SK-N-SH (cell line): Measurements from ENCODE around the gene TPRKB. TPM values are rescaled to one million over a fixed set of nuclear protein-coding genes. Genes with fewer than 3 reads are reported as not detected.
"Not testable (repeated sequence)": the region's sequence is repeated elsewhere in the genome, so short reads cannot be mapped to it uniquely, and the experiment has no call there.

ENCODE experiments used
- CTCF ChIA-PET: fragments of 300-600, 350-600 bp; formaldehyde crosslinking; extraction: SDS; loops from one replicate; lab custom pipeline; 2021; lab: Yijun Ruan, JAX
- POLR2A ChIA-PET: fragments of 350-600 bp; sonication (Branson Sonifier 250); formaldehyde crosslinking; extraction: SDS; loops from one replicate; lab custom pipeline; 2020; ENCODE audit warnings: antibody characterized with exemption, inconsistent platforms; lab: Yijun Ruan, JAX
- DNase-seq: peaks from one replicate; pipeline ENCODE4 v3.0.0; 2012
- H2AFZ ChIP-seq: fragments of 200-600 bp; sonication (generic); 2 replicates; pipeline ENCODE4 v1.8.1; 2016; ENCODE audit warnings: antibody characterized with exemption, mild to moderate bottlenecking, low read depth
- H3F3A ChIP-seq: fragments of 200-600 bp; sonication (generic); replicated peaks from 2 replicates; pipeline ENCODE3; 2016; ENCODE audit warnings: antibody characterized with exemption, mild to moderate bottlenecking; ENCODE audit not compliant: insufficient read depth
- H3K27ac ChIP-seq, 2 experiments: fragments of 200-500 bp in 1 of 2; fragments of 200-600 bp in 1 of 2; sonication (Bioruptor generic) in 1 of 2; sonication (generic), shearing (Covaris generic) in 1 of 2; 2 replicates each; pipeline versions ENCODE4 v1.5.1 to v1.6.1; 2014 to 2016; ENCODE audit warnings: low read depth in 2 of 2, inconsistent platforms in 1 of 2, low read length in 1 of 2, mild to moderate bottlenecking in 1 of 2, mixed read lengths in 1 of 2
- H3K27me3 ChIP-seq: fragments of 200-600 bp; sonication (generic), shearing (Covaris generic); 2 replicates; pipeline ENCODE4 v1.6.1; 2016; ENCODE audit warnings: mixed run types; ENCODE audit not compliant: insufficient read depth
- H3K36me3 ChIP-seq, 2 experiments: fragments of 200-500 bp in 1 of 2; fragments of 200-600 bp in 1 of 2; sonication (Bioruptor generic) in 1 of 2; sonication (generic) in 1 of 2; replicated peaks in 1 of 2; 2 replicates each; pipeline versions ENCODE3 to v1.5.1; 2014 to 2016; ENCODE audit warnings: low read length in 1 of 2, mild to moderate bottlenecking in 1 of 2; ENCODE audit not compliant: insufficient read depth in 2 of 2, control insufficient read depth in 1 of 2
- H3K4me1 ChIP-seq, 2 experiments: fragments of 200-500 bp in 1 of 2; fragments of 200-600 bp in 1 of 2; sonication (Bioruptor generic) in 1 of 2; sonication (generic), shearing (Covaris generic) in 1 of 2; 2 replicates each; pipeline versions ENCODE4 v1.5.1 to v1.6.1; 2014 to 2016; ENCODE audit warnings: low read depth in 1 of 2, low read length in 1 of 2, mixed run types in 1 of 2; ENCODE audit not compliant: insufficient read depth in 2 of 2, control insufficient read depth in 1 of 2
- H3K4me2 ChIP-seq: fragments of 200-600 bp; sonication (generic), shearing (Covaris generic); 2 replicates; pipeline ENCODE4 v1.6.1; 2017; ENCODE audit warnings: mixed run types
- H3K4me3 ChIP-seq, 2 experiments: fragments of 200-500 bp in 1 of 2; fragments of 200-600 bp in 1 of 2; sonication (Bioruptor generic) in 1 of 2; sonication (generic), shearing (Covaris generic) in 1 of 2; 2 replicates each; pipeline versions ENCODE4 v1.5.1 to v1.8.1; 2014 to 2016; ENCODE audit warnings: low read depth in 2 of 2, inconsistent platforms in 1 of 2, low read length in 1 of 2, mild to moderate bottlenecking in 1 of 2, mixed read lengths in 1 of 2, moderate library complexity in 1 of 2
- H3K79me2 ChIP-seq: fragments of 200-600 bp; sonication (generic); 2 replicates; pipeline ENCODE4 v1.8.1; 2017; ENCODE audit warnings: mild to moderate bottlenecking; ENCODE audit not compliant: insufficient read depth
- H3K9ac ChIP-seq: fragments of 200-600 bp; sonication (generic); 2 replicates; pipeline ENCODE4 v1.6.1; 2017; ENCODE audit warnings: mixed run types
- H3K9me2 ChIP-seq: fragments of 200-600 bp; sonication (generic); 2 replicates; pipeline ENCODE4 v1.6.1; 2017; ENCODE audit warnings: mixed run types
- H3K9me3 ChIP-seq: fragments of 200-600 bp; sonication (generic); 2 replicates; pipeline ENCODE4 v1.6.1; 2017; ENCODE audit warnings: mixed run types, mild to moderate bottlenecking, moderate library complexity
- H4K20me1 ChIP-seq: fragments of 200-600 bp; sonication (generic); 2 replicates; pipeline ENCODE4 v1.6.1; 2017; ENCODE audit warnings: mild to moderate bottlenecking, mixed run types; ENCODE audit not compliant: insufficient read depth
- ELF1 ChIP-seq: IDR thresholded peaks from 2 replicates; pipeline ENCODE4 v1.4.0; 2012
- EZH2phosphoT487 ChIP-seq: fragments of 200-600 bp; sonication (generic); IDR thresholded peaks from 2 replicates; pipeline ENCODE4 v1.6.1; 2017; ENCODE audit warnings: low read depth, mixed run types, mild to moderate bottlenecking, antibody characterized with exemption, moderate library complexity, borderline replicate concordance
- FOSL2 ChIP-seq: IDR thresholded peaks from 2 replicates; pipeline ENCODE4 v1.4.0; 2012; ENCODE audit warnings: low read depth, mild to moderate bottlenecking, moderate library complexity, borderline replicate concordance
- GABPA ChIP-seq: IDR thresholded peaks from 2 replicates; pipeline ENCODE4 v1.4.0; 2012; ENCODE audit warnings: low read depth, mild to moderate bottlenecking
- GATA2 ChIP-seq: sonication (generic); formaldehyde crosslinking; IDR thresholded peaks from 2 replicates; pipeline ENCODE4 v1.5.0; 2020; ENCODE audit warnings: mild to moderate bottlenecking, missing genetic modification reagents
- MEF2A ChIP-seq: IDR thresholded peaks from 2 replicates; pipeline ENCODE4 v1.4.0; 2012; ENCODE audit warnings: low read depth, borderline replicate concordance
- NFIC ChIP-seq: IDR thresholded peaks from 2 replicates; pipeline ENCODE4 v1.4.0; 2012; ENCODE audit warnings: borderline replicate concordance
- RAD21 ChIP-seq: IDR thresholded peaks from 2 replicates; pipeline ENCODE4 v1.6.1; 2012; ENCODE audit warnings: mild to moderate bottlenecking, low read length
- RCOR1 ChIP-seq: fragments of 150-350 bp; IDR thresholded peaks from 2 replicates; pipeline ENCODE4 v1.6.1; 2017; ENCODE audit warnings: antibody characterized with exemption, low read length
- RFX5 ChIP-seq: IDR thresholded peaks from 2 replicates; pipeline ENCODE4 v1.6.1; 2012; ENCODE audit warnings: mild to moderate bottlenecking, improper control_type of control experiment, low read length
- RXRA ChIP-seq: IDR thresholded peaks from 2 replicates; pipeline ENCODE4 v1.4.0; 2012; ENCODE audit warnings: low read depth, mild to moderate bottlenecking, borderline replicate concordance
- SIN3A ChIP-seq: IDR thresholded peaks from 2 replicates; pipeline ENCODE4 v1.6.1; 2012; ENCODE audit warnings: low read depth, mild to moderate bottlenecking, low read length, moderate library complexity, borderline replicate concordance
- SMC3 ChIP-seq: IDR thresholded peaks from 2 replicates; pipeline ENCODE4 v1.6.1; 2012; ENCODE audit warnings: low read depth, low read length, improper control_type of control experiment
- TAF1 ChIP-seq: IDR thresholded peaks from 2 replicates; pipeline ENCODE4 v1.6.1; 2012; ENCODE audit warnings: low read depth, mild to moderate bottlenecking, low read length, moderate library complexity, borderline replicate concordance
- TCF12 ChIP-seq: IDR thresholded peaks from 2 replicates; pipeline ENCODE4 v1.4.0; 2012
- YY1 ChIP-seq: IDR thresholded peaks from 2 replicates; pipeline ENCODE4 v1.4.0; 2012; ENCODE audit warnings: low read depth, mild to moderate bottlenecking
- WGBS: methylation state at CpG from one replicate; pipeline ENCODE4 v1.1.6; 2017; ENCODE audit warnings: low lambda C conversion rate; 5-methylcytosine and 5-hydroxymethylcytosine counted together
- polyA plus RNA-seq, 3 experiments: library from polyadenylated mRNA; depleted of rRNA; stranded (reverse); fragments of >200 nt; gene quantifications; 2 replicates each; pipeline ENCODE4 v1.2.3, GENCODE V29; 2012
- TF ChIP-seq, protein P1 (sequence below): fragments of 150-350 bp; IDR thresholded peaks from 2 replicates; pipeline ENCODE4 v1.6.1; 2017; ENCODE audit warnings: antibody characterized with exemption, low read length, low read depth, borderline replicate concordance
- TF ChIP-seq, protein P2 (sequence below): IDR thresholded peaks from 2 replicates; pipeline ENCODE4 v1.4.0; 2012; ENCODE audit warnings: low read depth, borderline replicate concordance
- TF ChIP-seq, protein P3 (sequence below): fragments of 150-350 bp; IDR thresholded peaks from 2 replicates; pipeline ENCODE4 v1.6.1; 2016; ENCODE audit warnings: mild to moderate bottlenecking, low read depth, low read length
- TF ChIP-seq, protein P4 (sequence below): IDR thresholded peaks from 2 replicates; pipeline ENCODE4 v1.4.0; 2012; ENCODE audit warnings: low read depth, borderline replicate concordance

Gene TPRKB
- polyA plus RNA-seq, 1 of the 3 experiments (the other 2 are of a cell fraction), result 32.1 TPM

DNA sequence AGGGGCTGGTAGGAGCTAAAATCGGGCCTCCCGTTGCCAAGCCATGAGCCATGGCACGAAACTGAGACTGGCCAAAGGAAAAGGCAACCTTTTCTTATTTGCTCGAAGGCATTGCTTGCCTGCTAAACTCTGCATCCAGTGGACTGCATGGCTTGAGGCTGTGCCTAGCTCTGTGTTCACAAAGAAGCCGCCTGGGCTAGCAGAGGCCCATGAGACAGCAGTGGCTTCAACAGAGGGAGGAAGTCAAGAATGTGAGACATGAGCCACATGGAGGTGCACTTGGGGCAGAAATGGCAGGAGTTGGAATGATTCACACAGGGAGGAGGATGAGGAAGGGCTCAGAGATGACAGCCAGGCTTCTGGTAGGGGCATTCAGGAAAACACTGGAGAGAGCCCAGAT lies 33.5 kb downstream of the TPRKB start:
- H3K27me3 ChIP-seq, result no peaks in the 10 kb centered on the region; the same call in 1 of the 2 replicates
- H3K9ac ChIP-seq, result no peak overlapping the region
- no peaks in the 10 kb centered on the region for H3F3A ChIP-seq
- DNase-seq, result no peak
- POLR2A ChIA-PET, result no interaction called here
- H3K9me2 ChIP-seq, result no peaks in the 10 kb centered on the region
- H2AFZ ChIP-seq, result no peak overlapping the region
- no peaks in the 10 kb centered on the region for H3K4me1 ChIP-seq
- WGBS, result 48% methylated on average over 3 of the region's 5 CpGs
- H3K79me2 ChIP-seq, result no peaks in the 10 kb centered on the region
- no peaks in the 10 kb centered on the region for H4K20me1 ChIP-seq
- CTCF ChIA-PET, result no interaction called here
- H3K36me3 ChIP-seq, result no peaks in the 10 kb centered on the region
- no peak overlapping the region for H3K27ac ChIP-seq
- TF ChIP-seq SIN3A (no peak), EZH2phosphoT487 (no peak), RCOR1 (no peak), NFIC (no peak), TAF1 (no peak), GATA2 (CRISPR knock-in tag) (no peak), MEF2A (no peak), ELF1 (no peak), YY1 (no peak), RXRA (no peak), SMC3 (no peak), TCF12 (no peak), GABPA (no peak), RFX5 (no peak), FOSL2 (no peak), RAD21 (no peak)
- TF ChIP-seq, protein P1, sequence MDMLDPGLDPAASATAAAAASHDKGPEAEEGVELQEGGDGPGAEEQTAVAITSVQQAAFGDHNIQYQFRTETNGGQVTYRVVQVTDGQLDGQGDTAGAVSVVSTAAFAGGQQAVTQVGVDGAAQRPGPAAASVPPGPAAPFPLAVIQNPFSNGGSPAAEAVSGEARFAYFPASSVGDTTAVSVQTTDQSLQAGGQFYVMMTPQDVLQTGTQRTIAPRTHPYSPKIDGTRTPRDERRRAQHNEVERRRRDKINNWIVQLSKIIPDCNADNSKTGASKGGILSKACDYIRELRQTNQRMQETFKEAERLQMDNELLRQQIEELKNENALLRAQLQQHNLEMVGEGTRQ, result no peak
- TF ChIP-seq, protein P2, sequence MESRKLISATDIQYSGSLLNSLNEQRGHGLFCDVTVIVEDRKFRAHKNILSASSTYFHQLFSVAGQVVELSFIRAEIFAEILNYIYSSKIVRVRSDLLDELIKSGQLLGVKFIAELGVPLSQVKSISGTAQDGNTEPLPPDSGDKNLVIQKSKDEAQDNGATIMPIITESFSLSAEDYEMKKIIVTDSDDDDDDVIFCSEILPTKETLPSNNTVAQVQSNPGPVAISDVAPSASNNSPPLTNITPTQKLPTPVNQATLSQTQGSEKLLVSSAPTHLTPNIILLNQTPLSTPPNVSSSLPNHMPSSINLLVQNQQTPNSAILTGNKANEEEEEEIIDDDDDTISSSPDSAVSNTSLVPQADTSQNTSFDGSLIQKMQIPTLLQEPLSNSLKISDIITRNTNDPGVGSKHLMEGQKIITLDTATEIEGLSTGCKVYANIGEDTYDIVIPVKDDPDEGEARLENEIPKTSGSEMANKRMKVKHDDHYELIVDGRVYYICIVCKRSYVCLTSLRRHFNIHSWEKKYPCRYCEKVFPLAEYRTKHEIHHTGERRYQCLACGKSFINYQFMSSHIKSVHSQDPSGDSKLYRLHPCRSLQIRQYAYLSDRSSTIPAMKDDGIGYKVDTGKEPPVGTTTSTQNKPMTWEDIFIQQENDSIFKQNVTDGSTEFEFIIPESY, result no peak
- TF ChIP-seq, protein P3, sequence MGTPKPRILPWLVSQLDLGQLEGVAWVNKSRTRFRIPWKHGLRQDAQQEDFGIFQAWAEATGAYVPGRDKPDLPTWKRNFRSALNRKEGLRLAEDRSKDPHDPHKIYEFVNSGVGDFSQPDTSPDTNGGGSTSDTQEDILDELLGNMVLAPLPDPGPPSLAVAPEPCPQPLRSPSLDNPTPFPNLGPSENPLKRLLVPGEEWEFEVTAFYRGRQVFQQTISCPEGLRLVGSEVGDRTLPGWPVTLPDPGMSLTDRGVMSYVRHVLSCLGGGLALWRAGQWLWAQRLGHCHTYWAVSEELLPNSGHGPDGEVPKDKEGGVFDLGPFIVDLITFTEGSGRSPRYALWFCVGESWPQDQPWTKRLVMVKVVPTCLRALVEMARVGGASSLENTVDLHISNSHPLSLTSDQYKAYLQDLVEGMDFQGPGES, result no peak
- TF ChIP-seq, protein P4, sequence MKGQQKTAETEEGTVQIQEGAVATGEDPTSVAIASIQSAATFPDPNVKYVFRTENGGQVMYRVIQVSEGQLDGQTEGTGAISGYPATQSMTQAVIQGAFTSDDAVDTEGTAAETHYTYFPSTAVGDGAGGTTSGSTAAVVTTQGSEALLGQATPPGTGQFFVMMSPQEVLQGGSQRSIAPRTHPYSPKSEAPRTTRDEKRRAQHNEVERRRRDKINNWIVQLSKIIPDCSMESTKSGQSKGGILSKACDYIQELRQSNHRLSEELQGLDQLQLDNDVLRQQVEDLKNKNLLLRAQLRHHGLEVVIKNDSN, result no peak
- H3K9me3 ChIP-seq, result no peaks in the 10 kb centered on the region
- no peak overlapping the region for H3K4me2 ChIP-seq
- H3K4me3 ChIP-seq, result no peak overlapping the region

DNA sequence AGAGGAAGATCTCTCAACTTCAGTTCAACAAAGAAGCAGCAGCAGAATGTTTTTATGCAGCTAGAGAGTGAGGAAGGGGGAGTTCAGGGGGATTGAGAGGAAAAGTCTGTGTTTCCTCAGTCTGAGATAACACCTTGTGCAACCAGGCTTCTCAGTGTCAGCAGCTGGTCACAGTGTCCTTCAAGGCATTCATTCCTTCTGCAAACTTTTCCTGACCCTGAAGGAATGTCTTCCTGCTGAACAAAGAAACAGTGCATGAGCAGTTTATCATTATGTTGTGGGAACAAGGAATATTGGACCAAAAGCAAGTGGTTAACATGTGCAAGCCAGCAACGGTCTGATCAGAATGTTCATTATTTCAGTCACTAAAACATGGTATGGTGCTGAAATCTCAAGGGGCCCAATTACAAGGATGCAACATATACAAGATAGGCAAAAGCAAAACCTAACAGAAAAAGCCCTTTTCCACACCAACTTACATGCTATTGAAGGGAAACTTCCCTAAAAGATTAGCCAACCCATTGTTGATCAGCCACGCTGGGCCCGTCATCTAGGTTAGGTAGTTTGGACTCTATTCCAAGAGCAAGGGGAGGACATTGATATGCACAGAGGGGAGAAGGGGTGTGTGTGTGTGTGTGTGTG lies 34.2 kb downstream of the TPRKB start:
- H3K36me3 ChIP-seq, CTCF ChIA-PET, H3K4me1 ChIP-seq, H2AFZ ChIP-seq, DNase-seq, H3K4me3 ChIP-seq, H3K79me2 ChIP-seq, H3K27ac ChIP-seq, H3K9ac ChIP-seq, H3K9me3 ChIP-seq, H3K9me2 ChIP-seq, H3K4me2 ChIP-seq, H3K27me3 ChIP-seq, H4K20me1 ChIP-seq, H3F3A ChIP-seq, POLR2A ChIA-PET: not testable (repeated sequence)
- 57% methylated on average over 3 of the region's 3 CpGs for WGBS
